Osteoblast (primary cell): Measurements from ENCODE around the gene CYSTM1. TPM values are rescaled to one million over a fixed set of nuclear protein-coding genes. Genes with fewer than 3 reads are reported as not detected.

ENCODE experiments used
- DNase-seq: peaks from one replicate; pipeline ENCODE4 v3.0.0; 2011; ENCODE audit warnings: low spot score, mixed read lengths; ENCODE audit not compliant: insufficient read length; ENCODE audit errors: missing footprints
- H2AFZ ChIP-seq: 2 replicates; pipeline ENCODE4 v1.6.0; 2011; ENCODE audit warnings: mild to moderate bottlenecking, low read length
- H3K27ac ChIP-seq: 2 replicates; pipeline ENCODE4 v1.5.1; 2011; ENCODE audit warnings: mild to moderate bottlenecking, low read depth, low read length, moderate library complexity
- H3K27me3 ChIP-seq: 2 replicates; pipeline ENCODE4 v1.6.0; 2012; ENCODE audit warnings: mild to moderate bottlenecking, control low read depth, inconsistent platforms, low read length, moderate library complexity; ENCODE audit not compliant: insufficient read depth
- H3K36me3 ChIP-seq: 2 replicates; pipeline ENCODE4 v1.5.1; 2011; ENCODE audit warnings: mild to moderate bottlenecking, low read length, control low read depth, moderate library complexity; ENCODE audit not compliant: insufficient read depth
- H3K4me1 ChIP-seq: 2 replicates; pipeline ENCODE4 v1.5.1; 2011; ENCODE audit warnings: mild to moderate bottlenecking, low read length, control low read depth, moderate library complexity; ENCODE audit not compliant: insufficient read depth
- H3K4me2 ChIP-seq: 2 replicates; pipeline ENCODE4 v1.6.0; 2011; ENCODE audit warnings: mild to moderate bottlenecking, low read length; ENCODE audit not compliant: insufficient read depth
- H3K4me3 ChIP-seq: fragments of 200-600 bp; sonication (generic); 3 replicates; pipeline ENCODE4 v1.5.1; 2012; ENCODE audit warnings: mild to moderate bottlenecking, low read length, inconsistent platforms; ENCODE audit not compliant: insufficient read depth
- H3K79me2 ChIP-seq: 2 replicates; pipeline ENCODE4 v1.6.0; 2012; ENCODE audit warnings: mild to moderate bottlenecking, low read length, control low read depth, inconsistent platforms; ENCODE audit not compliant: insufficient read depth
- H3K9me3 ChIP-seq: 2 replicates; pipeline ENCODE4 v1.5.1; 2011; ENCODE audit warnings: low read depth, low read length, control low read depth
- H4K20me1 ChIP-seq: 2 replicates; pipeline ENCODE4 v1.6.0; 2012; ENCODE audit warnings: mild to moderate bottlenecking, low read length, control low read depth; ENCODE audit not compliant: insufficient read depth
- total RNA-seq: library from RNA; depleted of rRNA; stranded (reverse); fragments of >200 nt; gene quantifications from 2 replicates; pipeline ENCODE4 v1.2.3, GENCODE V29; 2012
- TF ChIP-seq, protein P1 (sequence below): IDR thresholded peaks from 2 replicates; pipeline ENCODE4 v1.5.1; 2011; ENCODE audit warnings: mild to moderate bottlenecking, low read depth, low read length, moderate library complexity; ENCODE audit errors: extremely low read depth

Gene CYSTM1
- total RNA-seq, 1 donor: 27.9 TPM

DNA sequence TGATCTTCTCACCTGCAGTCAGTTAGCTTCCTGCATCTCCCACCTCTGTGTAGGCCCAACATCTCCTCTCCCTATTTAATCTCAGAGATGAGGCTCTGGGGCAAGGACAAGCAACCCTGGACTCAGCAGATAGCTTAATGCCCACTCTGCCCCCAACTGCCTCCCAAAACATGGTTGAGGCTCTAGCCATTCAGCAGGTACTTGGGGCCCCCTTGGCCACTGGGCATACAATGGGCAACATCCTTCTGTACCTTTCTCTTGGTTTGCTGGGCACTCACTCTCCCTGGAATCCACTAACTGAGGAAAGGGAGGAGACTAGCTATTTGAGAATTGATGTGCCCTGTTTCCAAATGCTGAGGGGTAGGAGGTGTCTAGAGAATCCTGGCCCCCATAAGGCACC, 39.9 kb upstream of the CYSTM1 start:
- TF ChIP-seq, protein P1, sequence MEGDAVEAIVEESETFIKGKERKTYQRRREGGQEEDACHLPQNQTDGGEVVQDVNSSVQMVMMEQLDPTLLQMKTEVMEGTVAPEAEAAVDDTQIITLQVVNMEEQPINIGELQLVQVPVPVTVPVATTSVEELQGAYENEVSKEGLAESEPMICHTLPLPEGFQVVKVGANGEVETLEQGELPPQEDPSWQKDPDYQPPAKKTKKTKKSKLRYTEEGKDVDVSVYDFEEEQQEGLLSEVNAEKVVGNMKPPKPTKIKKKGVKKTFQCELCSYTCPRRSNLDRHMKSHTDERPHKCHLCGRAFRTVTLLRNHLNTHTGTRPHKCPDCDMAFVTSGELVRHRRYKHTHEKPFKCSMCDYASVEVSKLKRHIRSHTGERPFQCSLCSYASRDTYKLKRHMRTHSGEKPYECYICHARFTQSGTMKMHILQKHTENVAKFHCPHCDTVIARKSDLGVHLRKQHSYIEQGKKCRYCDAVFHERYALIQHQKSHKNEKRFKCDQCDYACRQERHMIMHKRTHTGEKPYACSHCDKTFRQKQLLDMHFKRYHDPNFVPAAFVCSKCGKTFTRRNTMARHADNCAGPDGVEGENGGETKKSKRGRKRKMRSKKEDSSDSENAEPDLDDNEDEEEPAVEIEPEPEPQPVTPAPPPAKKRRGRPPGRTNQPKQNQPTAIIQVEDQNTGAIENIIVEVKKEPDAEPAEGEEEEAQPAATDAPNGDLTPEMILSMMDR: no peak
- Histone ChIP-seq H3K4me2 (no peak overlapping the region), H4K20me1 (peaks cover 66% of the 10 kb centered on the region), H3K4me3 (no peak overlapping the region), H3K9me3 (no peaks in the 10 kb centered on the region), H3K27me3 (no peaks in the 10 kb centered on the region), H3K27ac (no peak overlapping the region), H3K36me3 (no peaks in the 10 kb centered on the region), H3K4me1 (peaks cover 19% of the 10 kb centered on the region), H3K79me2 (peaks cover 80% of the 10 kb centered on the region), H2AFZ (no peak overlapping the region)
- DNase-seq: no peak

DNA sequence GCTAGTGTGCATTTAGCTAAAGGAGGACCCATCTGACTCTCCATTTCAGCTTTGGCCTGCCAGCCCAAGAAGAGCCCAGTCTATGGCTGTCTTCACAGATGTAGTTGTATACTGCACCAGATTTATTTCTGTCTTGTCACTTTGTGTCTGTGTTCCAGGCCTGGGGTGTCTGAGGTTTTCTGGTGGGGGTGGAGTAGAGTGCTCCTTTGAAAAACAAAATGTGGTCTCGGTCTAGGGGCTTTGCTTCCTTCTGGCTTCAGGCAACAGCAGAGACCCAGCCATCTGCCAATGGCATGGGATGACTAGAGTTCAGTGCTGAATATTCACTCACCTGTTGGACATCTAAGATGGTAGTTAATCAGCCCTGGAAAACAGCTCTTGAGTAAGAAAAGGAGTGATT, 38.4 kb upstream of the CYSTM1 start:
- Histone ChIP-seq H3K27ac (no peak overlapping the region), H2AFZ (no peak overlapping the region), H3K9me3 (no peaks in the 10 kb centered on the region), H3K4me1 (peaks cover 20% of the 10 kb centered on the region), H3K27me3 (no peaks in the 10 kb centered on the region), H4K20me1 (peaks cover 81% of the 10 kb centered on the region), H3K79me2 (peaks cover 80% of the 10 kb centered on the region), H3K4me2 (no peak overlapping the region), H3K4me3 (no peak overlapping the region), H3K36me3 (no peaks in the 10 kb centered on the region)
- TF ChIP-seq, protein P1: no peak
- no peak for DNase-seq

DNA sequence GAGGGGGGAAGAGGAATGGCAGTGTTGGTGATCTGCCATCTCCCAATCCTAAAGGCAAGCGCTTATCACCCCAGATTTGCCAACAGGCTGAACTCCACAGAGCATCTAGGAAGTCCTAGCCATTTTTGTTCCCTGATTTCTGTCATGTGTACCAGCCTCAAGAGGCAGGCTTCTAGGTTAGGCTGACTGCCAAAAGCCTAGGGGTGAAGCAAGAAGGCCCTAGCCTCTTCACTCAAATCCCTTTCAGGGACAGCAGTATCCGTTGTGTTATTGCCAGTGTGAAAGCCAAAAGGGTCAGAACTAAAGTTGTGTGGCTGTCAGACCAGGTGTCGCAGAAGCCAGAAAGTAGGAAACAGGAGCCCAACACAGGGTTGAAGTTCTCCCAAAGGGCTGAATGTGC, 34.6 kb upstream of the CYSTM1 start:
- Histone ChIP-seq H3K9me3 (no peaks in the 10 kb centered on the region), H4K20me1 (peaks cover 85% of the 10 kb centered on the region), H3K27me3 (no peaks in the 10 kb centered on the region), H3K27ac (no peak overlapping the region), H3K79me2 (peaks cover 73% of the 10 kb centered on the region), H3K4me1 (peaks cover 10% of the 10 kb centered on the region), H3K4me2 (no peak overlapping the region), H2AFZ (no peak overlapping the region), H3K4me3 (no peak overlapping the region), H3K36me3 (no peaks in the 10 kb centered on the region)
- DNase-seq: no peak
- TF ChIP-seq, protein P1: no peak

DNA sequence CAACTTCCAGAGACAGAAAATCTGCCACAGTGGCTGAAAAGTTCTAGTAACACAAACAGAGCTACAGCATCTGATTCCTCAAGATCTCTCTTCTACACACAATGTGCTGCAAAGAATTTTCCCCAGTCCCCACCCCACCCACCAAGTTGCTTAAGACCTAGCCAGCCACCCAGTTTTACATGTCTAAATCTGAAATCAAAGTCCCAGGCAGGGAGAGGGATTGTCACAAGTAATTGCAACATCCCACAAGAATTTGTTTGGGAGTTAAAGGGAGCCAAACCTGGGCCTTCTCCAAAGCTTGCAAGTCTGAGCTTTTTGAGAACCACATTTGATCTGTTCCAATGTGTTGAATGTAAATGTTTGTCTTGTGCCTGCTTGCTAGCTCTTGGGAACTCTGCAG, 33.7 kb upstream of the CYSTM1 start:
- peaks cover 93% of the 10 kb centered on the region for H4K20me1 ChIP-seq

More for the DNA sequence above, 33.7 kb upstream of the CYSTM1 start:
- no peaks in the 10 kb centered on the region for H3K36me3 ChIP-seq
- H2AFZ ChIP-seq: no peak overlapping the region
- TF ChIP-seq, protein P1: no peak
- no peak for DNase-seq
- H3K4me3 ChIP-seq: no peak overlapping the region
- H3K4me1 ChIP-seq: peaks cover 14% of the 10 kb centered on the region
- H3K9me3 ChIP-seq: no peaks in the 10 kb centered on the region
- H3K27ac ChIP-seq: no peak overlapping the region
- no peaks in the 10 kb centered on the region for H3K27me3 ChIP-seq
- no peak overlapping the region for H3K4me2 ChIP-seq
- peaks cover 72% of the 10 kb centered on the region for H3K79me2 ChIP-seq
